Activated naive CD4-positive, alpha-beta T cell treated with anti-CD3 and anti-CD28 coated beads, Interleukin-2, amount 10 ng/mL, durations not matched to agents 7 days and 5 days (primary cell): ENCODE measurements around the gene TMEM178A.
"Not testable (repeated sequence)": the region's sequence is repeated elsewhere in the genome, so short reads cannot be mapped to it uniquely, and the experiment has no call there.

ENCODE experiments used
- CTCF ChIA-PET: fragments of 350-600 bp; sonication (Branson Sonifier 250); formaldehyde crosslinking; loops from one replicate; lab custom pipeline; 2021; ENCODE audit warnings: antibody characterized with exemption; lab: Charles Lee
- DNase-seq: peaks from one replicate; pipeline ENCODE4 v3.0.0-alpha.2; 2020
- H3K27ac Mint-ChIP-seq: one replicate; pipeline ENCODE4 v1.8.0; 2021; ENCODE audit warnings: mild to moderate bottlenecking, moderate library complexity, mixed read lengths
- H3K27me3 Mint-ChIP-seq: one replicate; pipeline ENCODE4 v1.8.0; 2021; ENCODE audit warnings: mild to moderate bottlenecking, mixed read lengths
- H3K36me3 Mint-ChIP-seq: one replicate; pipeline ENCODE4 v1.8.0; 2021; ENCODE audit warnings: mixed read lengths
- H3K4me1 Mint-ChIP-seq: one replicate; pipeline ENCODE4 v1.8.0; 2021; ENCODE audit warnings: mixed read lengths
- H3K4me3 Mint-ChIP-seq: one replicate; pipeline ENCODE4 v1.8.0; 2021; ENCODE audit warnings: mild to moderate bottlenecking, moderate library complexity, mixed read lengths
- H3K9me3 Mint-ChIP-seq: one replicate; pipeline ENCODE4 v1.8.0; 2021; ENCODE audit warnings: mixed read lengths

Gene TMEM178A

DNA sequence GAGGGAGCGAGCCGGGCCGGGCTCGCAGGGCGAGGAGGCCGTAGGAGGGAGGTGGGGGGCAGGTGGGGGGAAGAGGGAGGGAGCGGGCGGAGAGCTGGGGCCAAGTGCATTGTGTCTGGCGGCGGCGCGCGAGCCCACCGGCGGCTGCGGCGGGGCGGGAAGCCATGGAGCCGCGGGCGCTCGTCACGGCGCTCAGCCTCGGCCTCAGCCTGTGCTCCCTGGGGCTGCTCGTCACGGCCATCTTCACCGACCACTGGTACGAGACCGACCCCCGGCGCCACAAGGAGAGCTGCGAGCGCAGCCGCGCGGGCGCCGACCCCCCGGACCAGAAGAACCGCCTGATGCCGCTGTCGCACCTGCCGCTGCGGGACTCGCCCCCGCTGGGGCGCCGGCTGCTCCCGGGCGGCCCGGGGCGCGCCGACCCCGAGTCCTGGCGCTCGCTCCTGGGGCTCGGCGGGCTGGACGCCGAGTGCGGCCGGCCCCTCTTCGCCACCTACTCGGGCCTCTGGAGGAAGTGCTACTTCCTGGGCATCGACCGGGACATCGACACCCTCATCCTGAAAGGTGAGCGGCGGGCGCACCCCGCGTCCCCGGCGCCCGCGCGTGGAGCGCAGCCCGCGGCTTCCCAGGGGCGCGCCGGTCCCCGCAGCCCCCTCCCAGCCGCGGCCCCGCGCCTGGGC is at the start of gene TMEM178A:
Gene TMEM178A (plus strand): TSS at position 107 of the 680 bp plus-strand sequence. CDS start 58 bp downstream, at position 165.
- no peaks in the 10 kb centered on the region for H3K36me3 Mint-ChIP-seq
- CTCF ChIA-PET, result no interaction called here
- no peaks in the 10 kb centered on the region for H3K9me3 Mint-ChIP-seq
- no peak for DNase-seq
- no peak within 1 kb of the TSS for H3K27ac Mint-ChIP-seq
- peaks cover 13% of the 10 kb centered on the region for H3K4me1 Mint-ChIP-seq
- peak within 1 kb of the TSS; percentile 31 for H3K4me3 Mint-ChIP-seq
- H3K27me3 Mint-ChIP-seq, result peaks cover 64% of the 10 kb centered on the region

DNA sequence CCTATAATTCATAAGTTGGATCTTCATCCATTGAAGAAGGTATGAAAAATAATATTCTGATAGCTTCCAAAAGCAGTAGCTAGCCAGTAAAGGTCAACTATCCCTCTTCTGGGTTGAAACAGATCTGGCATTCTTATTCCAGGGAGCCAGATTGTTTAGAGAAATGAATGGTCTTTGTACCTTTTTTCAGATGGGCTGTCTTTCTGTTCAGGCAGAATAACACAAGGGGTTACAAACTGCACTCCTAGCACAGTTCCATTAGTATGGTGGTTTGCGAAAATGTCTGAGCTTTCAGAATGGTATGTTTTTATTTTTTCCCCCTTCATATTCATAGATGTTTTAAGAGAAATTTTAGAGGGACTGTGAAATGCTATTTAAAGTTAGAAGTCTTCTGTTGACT is 47.5 kb upstream of the TMEM178A start:
- Mint-ChIP-seq H3K27me3 (peaks cover 14% of the 10 kb centered on the region), H3K36me3 (no peaks in the 10 kb centered on the region), H3K9me3 (no peaks in the 10 kb centered on the region), H3K4me3 (no peak overlapping the region), H3K27ac (no peak overlapping the region), H3K4me1 (no peaks in the 10 kb centered on the region)
- no peak for DNase-seq
- CTCF ChIA-PET, result no interaction called here

DNA sequence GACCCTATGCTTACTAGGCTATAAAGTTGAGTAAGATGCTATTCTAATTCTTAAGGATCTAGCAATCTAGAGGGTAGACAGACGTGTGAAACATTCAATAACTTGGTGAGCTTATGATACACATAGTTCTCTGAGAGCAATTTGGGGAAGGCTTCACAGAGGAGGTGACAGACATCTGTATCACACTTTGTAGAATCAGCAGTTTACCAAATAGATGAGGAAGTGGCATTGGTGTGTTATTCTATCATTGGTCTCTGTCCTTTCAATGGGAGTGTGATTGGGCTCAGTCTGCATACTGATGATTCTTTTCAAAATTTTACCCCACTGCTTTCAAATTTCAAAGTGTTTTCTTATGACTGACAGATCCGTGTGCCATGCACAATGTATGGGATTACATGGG is 47.0 kb upstream of the TMEM178A start:
- CTCF ChIA-PET, result interaction anchor here (0.7 kb wide), 1 partner anchor 54 kb away, joined by 3 read pairs; no protein-coding TSS in a partner anchor
- Mint-ChIP-seq H3K27ac (no peak overlapping the region), H3K4me1 (no peaks in the 10 kb centered on the region), H3K27me3 (peaks cover 14% of the 10 kb centered on the region), H3K9me3 (no peaks in the 10 kb centered on the region), H3K36me3 (no peaks in the 10 kb centered on the region), H3K4me3 (no peak overlapping the region)
- DNase-seq, result no peak

DNA sequence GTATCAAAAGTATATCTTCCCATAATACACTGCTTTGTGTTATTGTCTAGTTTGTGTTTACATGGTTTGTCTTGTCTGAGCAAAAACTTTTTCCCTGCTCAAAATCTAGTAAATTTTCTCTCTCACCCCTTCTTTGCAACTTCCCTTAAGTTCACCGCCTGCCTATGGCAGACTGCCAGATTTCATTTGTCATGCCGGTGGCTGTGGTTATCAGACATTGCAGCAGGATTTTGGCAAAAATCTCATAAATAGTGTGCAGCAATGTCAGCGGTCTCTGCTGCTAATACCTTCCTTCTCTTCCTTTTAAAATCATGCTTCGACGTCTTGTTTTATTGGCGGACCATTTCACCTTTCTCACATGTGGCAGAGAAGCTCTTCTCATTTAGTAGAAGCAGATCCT is 45.6 kb upstream of the TMEM178A start:
- no peak overlapping the region for H3K4me3 Mint-ChIP-seq
- H3K36me3 Mint-ChIP-seq, result no peaks in the 10 kb centered on the region
- DNase-seq, result no peak
- H3K4me1 Mint-ChIP-seq, result no peaks in the 10 kb centered on the region
- H3K27me3 Mint-ChIP-seq, result peaks cover 20% of the 10 kb centered on the region
- CTCF ChIA-PET, result no interaction called here
- H3K27ac Mint-ChIP-seq, result no peak overlapping the region
- no peaks in the 10 kb centered on the region for H3K9me3 Mint-ChIP-seq

DNA sequence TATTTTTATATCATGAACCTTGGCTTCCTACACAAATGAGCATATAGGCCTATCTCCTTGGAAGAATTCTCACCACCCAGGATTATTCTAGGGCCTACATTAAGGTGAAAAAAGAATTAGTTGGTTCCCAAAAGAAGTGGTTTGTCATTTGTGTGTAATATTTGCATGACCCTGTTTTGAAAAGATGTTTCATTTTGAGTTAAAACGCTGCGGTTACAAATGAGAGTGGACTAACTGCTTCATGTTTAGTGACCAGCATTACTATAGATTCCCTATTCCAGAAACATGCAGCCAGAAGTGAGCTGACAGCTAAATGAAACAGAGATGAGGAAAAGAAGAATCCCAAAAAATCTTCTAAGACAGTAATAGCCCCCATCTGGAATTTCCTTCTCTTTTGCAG is 44.1 kb upstream of the TMEM178A start:
- Mint-ChIP-seq H3K9me3 (no peaks in the 10 kb centered on the region), H3K4me1 (no peaks in the 10 kb centered on the region), H3K4me3 (no peak overlapping the region), H3K27ac (no peak overlapping the region), H3K27me3 (peaks cover 15% of the 10 kb centered on the region), H3K36me3 (no peaks in the 10 kb centered on the region)
- DNase-seq, result no peak
- CTCF ChIA-PET, result no interaction called here

DNA sequence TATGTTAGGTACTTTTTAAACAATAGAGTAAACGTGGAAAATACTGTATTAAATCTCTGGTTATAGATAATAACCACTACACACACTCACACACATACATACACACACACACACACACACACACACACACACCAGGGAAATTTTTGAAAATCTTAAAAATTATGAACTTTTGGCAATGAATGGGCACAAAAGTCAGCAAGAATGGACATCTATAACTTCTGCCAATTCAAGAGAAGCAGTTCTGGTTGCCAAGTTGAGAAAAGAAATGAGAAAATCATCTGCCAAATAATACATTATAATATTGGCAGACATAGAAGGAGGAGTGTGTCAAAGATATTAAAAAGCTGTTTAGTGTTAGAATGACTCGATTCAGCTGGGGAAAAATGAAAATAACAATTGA is 42.9 kb upstream of the TMEM178A start:
- CTCF ChIA-PET, result no interaction called here
- no peak for DNase-seq
- peaks cover 11% of the 10 kb centered on the region for H3K27me3 Mint-ChIP-seq
- no peak overlapping the region for H3K27ac Mint-ChIP-seq
- H3K4me3 Mint-ChIP-seq, result no peak overlapping the region
- H3K9me3 Mint-ChIP-seq, result no peaks in the 10 kb centered on the region
- H3K4me1 Mint-ChIP-seq, result no peaks in the 10 kb centered on the region
- no peaks in the 10 kb centered on the region for H3K36me3 Mint-ChIP-seq

DNA sequence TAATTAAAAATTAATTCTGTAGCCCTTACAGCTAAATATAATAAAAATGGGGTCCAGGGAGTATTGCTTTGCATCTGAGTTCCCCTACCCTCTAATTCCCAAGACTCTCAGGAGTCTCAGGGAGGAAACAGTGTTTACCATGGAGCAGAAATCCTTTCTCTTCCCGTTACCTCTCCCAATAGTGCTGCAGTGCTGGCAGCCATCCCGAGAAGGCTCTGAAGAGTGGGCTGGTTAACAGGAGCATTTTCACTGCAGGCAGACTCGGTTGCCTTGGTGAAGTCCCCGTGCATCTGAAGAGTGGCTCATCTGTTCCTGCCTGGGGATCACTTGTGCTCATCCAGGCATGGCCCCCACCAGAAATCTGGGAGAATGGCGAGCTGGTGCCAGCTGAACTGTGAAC is 41.8 kb upstream of the TMEM178A start:
- H3K36me3 Mint-ChIP-seq, result no peaks in the 10 kb centered on the region
- H3K27me3 Mint-ChIP-seq, result peaks cover 9% of the 10 kb centered on the region
- H3K4me3 Mint-ChIP-seq, result no peak overlapping the region
- no peaks in the 10 kb centered on the region for H3K9me3 Mint-ChIP-seq
- CTCF ChIA-PET, result no interaction called here
- no peak for DNase-seq
- no peak overlapping the region for H3K27ac Mint-ChIP-seq
- no peaks in the 10 kb centered on the region for H3K4me1 Mint-ChIP-seq

DNA sequence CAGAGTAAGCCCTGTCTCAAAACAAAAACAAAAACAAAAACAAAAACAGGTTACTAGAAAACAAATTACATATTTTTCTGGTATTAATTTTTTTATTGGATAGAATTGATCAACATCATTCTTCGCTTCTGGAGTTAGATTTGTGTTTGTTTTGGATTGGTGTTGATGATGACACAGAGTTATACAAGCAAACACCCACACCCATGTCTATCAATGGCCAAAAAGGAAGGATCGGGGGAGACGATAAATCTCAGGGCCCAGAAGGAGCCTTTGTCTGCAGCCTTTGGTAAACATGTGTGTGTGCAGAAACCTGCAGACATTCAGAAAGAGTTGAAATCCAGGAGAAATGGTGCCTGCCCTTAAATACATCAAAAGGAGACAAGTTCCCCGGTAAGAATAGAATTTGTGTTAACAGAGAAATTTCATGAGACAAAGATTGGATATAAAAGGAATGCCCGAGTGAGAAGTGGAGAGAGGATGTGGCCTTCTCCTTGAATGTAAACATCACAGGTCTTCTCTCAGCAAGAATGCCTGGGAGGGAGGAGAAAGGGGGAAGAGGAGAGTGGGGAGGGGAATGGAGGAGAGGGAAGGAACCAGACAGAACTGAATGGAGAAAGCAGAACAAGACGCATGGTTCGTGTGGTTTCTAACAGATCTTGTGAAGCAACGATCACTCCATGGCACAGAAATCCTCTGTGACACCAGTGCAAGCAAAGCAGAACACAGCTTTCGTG is 40.4 kb upstream of the TMEM178A start:
- Mint-ChIP-seq H3K9me3 (no peaks in the 10 kb centered on the region), H3K36me3 (no peaks in the 10 kb centered on the region), H3K27ac (no peak overlapping the region), H3K4me3 (no peak overlapping the region), H3K27me3 (peaks cover 6% of the 10 kb centered on the region), H3K4me1 (no peaks in the 10 kb centered on the region)
- no peak for DNase-seq
- CTCF ChIA-PET, result no interaction called here

DNA sequence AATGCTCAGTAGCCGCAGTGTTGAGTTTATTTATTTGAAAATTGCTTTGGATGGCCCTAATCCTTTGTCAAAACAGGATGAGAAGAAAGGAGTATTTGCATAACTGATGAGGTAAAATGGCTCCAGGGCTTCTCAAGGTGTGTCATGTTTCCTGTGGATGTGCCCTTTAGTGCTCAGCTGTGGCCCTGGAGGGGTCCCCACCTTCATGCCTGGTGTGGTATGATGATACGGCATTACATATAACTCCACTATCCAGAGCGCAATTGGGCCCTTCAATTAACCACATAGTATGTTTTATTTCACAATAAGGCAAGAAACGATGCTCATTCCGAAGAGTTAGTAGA is 39.8 kb upstream of the TMEM178A start:
- no peak overlapping the region for H3K27ac Mint-ChIP-seq
- no peaks in the 10 kb centered on the region for H3K9me3 Mint-ChIP-seq
- no peaks in the 10 kb centered on the region for H3K36me3 Mint-ChIP-seq
- DNase-seq, result no peak
- peaks cover 6% of the 10 kb centered on the region for H3K27me3 Mint-ChIP-seq
- CTCF ChIA-PET, result no interaction called here
- H3K4me1 Mint-ChIP-seq, result no peaks in the 10 kb centered on the region
- no peak overlapping the region for H3K4me3 Mint-ChIP-seq

DNA sequence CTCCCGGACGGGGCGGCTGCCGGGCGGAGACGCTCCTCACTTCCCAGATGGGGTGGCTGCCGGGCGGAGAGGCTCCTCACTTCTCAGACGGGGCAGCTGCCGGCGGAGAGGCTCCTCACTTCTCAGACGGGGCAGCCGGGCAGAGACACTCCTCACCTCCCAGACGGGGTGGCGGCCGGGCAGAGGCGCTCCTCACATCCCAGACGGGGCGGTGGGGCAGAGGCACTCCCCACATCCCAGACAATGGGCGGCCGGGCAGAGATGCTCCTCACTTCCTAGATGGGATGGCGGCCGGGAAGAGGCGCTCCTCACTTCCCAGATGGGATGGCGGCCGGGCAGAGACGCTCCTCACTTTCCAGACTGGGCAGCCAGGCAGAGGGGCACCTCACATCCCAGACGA is 37.4 kb upstream of the TMEM178A start:
- H3K4me3 Mint-ChIP-seq, H3K9me3 Mint-ChIP-seq, DNase-seq, CTCF ChIA-PET, H3K36me3 Mint-ChIP-seq, H3K27ac Mint-ChIP-seq, H3K4me1 Mint-ChIP-seq, H3K27me3 Mint-ChIP-seq: not testable (repeated sequence)

DNA sequence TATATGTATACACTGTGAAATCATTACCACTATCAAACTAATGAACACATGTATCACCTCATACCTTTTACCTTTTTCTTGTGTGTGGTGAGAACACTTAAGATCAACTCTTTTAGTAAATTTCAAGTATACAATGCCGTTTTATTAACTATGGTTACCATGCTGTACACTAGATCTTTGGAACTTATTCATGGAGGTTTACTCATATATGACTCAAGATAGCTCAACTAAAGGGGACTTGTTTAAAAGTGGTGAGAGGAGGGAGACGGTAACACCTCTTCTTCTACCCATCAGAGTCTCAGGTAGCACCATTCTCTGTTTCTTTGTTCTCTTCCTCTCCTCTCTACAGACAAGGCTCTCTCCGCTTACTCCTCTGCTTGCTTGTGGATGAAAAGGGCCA is 36.1 kb upstream of the TMEM178A start:
- Mint-ChIP-seq H3K27me3 (peaks cover 3% of the 10 kb centered on the region), H3K36me3 (no peaks in the 10 kb centered on the region), H3K9me3 (no peaks in the 10 kb centered on the region), H3K4me3 (no peak overlapping the region), H3K27ac (no peak overlapping the region), H3K4me1 (no peaks in the 10 kb centered on the region)
- DNase-seq, result no peak
- CTCF ChIA-PET, result no interaction called here

DNA sequence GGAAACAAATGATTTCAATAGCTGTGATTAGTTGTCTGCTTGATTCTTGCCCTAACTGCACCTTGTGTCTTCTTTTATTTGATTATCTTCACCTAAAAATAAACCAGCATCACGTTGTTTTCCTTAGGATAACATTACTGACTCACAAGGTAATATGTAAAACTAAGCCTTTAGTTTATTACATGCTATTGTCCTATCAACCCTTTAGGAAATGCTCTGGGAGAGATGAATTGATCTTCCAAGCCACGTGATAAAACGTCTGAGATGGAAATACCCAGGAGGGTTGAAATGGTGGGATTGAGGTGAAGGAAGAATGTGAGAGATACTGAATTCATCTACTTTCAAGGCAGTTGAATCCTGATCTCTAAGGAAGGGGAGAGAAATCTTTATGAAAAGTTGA is 34.5 kb upstream of the TMEM178A start:
- CTCF ChIA-PET, result no interaction called here
- DNase-seq, result no peak
- Mint-ChIP-seq H3K27ac (no peak overlapping the region), H3K27me3 (peaks cover 3% of the 10 kb centered on the region), H3K4me3 (no peak overlapping the region), H3K4me1 (no peaks in the 10 kb centered on the region), H3K9me3 (no peaks in the 10 kb centered on the region), H3K36me3 (no peaks in the 10 kb centered on the region)

DNA sequence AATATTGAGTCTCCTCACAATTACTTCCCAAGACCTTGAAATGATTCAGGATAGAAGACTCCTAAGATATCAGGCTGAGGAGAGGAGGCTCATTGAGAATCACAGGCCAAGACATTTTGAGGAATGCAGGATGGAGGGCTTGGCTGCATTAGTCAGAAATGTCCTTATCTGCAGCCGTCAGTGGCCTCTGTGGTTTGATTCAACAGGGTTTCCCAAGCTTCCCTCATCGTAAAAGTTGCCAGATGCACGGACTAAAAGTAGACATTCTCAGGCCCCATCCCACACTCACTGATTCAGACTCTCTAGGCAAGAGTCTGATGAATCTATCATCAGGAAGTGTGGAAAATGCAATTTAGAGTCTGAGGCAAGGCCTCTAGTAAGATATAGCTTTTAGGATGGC is 34.0 kb upstream of the TMEM178A start:
- CTCF ChIA-PET, result no interaction called here
- Mint-ChIP-seq H3K9me3 (no peaks in the 10 kb centered on the region), H3K4me3 (no peak overlapping the region), H3K4me1 (no peaks in the 10 kb centered on the region), H3K27ac (no peak overlapping the region), H3K27me3 (peaks cover 3% of the 10 kb centered on the region), H3K36me3 (no peaks in the 10 kb centered on the region)
- DNase-seq, result no peak

DNA sequence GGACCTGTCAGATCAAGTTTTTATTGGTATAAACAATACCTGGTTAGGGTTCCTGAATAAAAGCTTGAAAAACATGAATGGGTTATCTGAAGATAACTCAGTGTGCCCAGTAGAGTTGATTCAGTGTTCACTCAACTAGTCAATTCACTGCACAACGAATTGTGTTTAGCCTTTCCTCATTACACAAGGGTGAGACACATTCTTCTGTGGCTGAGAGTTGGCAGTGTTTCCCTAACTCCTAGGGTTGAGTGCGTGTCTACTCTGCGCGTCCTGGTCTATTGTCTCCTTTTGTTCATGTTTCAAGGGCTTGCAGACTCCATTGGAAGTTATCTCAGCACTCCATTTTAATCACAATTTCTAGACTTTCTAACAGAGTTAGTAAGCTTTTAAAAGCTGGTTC is 32.8 kb upstream of the TMEM178A start:
- CTCF ChIA-PET, result no interaction called here
- H3K36me3 Mint-ChIP-seq, result no peaks in the 10 kb centered on the region
- no peak overlapping the region for H3K4me3 Mint-ChIP-seq
- H3K9me3 Mint-ChIP-seq, result no peaks in the 10 kb centered on the region
- DNase-seq, result no peak
- peaks cover 3% of the 10 kb centered on the region for H3K27me3 Mint-ChIP-seq
- H3K27ac Mint-ChIP-seq, result no peak overlapping the region
- no peaks in the 10 kb centered on the region for H3K4me1 Mint-ChIP-seq

DNA sequence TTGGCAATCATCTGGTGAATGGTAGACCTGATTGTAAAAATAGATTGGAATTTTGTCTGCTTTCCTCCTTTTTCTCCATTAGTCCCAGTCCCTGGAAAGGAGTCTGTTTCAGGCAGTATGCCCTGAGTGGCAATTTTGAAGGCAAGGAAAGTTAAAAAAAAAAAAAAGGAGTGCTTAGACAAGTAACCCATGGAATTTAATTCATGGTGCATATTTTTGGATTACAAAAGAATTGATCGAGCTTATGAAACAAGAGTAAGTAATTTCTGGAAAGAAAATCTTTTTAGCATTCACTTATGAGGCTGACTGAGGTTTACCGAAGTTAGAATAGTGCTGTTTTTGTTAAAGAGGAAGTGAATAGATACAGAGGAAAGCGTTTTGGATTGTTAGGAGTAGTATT is 29.4 kb upstream of the TMEM178A start:
- H3K36me3 Mint-ChIP-seq, result no peaks in the 10 kb centered on the region
- no peak overlapping the region for H3K4me3 Mint-ChIP-seq
- no peaks in the 10 kb centered on the region for H3K9me3 Mint-ChIP-seq
- no peak for DNase-seq
- no peak overlapping the region for H3K27ac Mint-ChIP-seq
- H3K4me1 Mint-ChIP-seq, result no peaks in the 10 kb centered on the region
- CTCF ChIA-PET, result interaction anchor here (0.6 kb wide), 2 partner anchors 472 to 622 kb away, joined by 3 to 4 read pairs; no protein-coding TSS in a partner anchor
- peaks cover 8% of the 10 kb centered on the region for H3K27me3 Mint-ChIP-seq
